GM12872 (cell line): ENCODE data around the gene DCAF10.

Experiments
- TF ChIP-seq, protein P1 (sequence below): IDR thresholded peaks from 3 replicates; pipeline ENCODE4 v1.5.1; 2011; ENCODE audit warnings: low read depth, mild to moderate bottlenecking, low read length, moderate library complexity; ENCODE audit not compliant: insufficient read depth

DCAF10 gene

DNA sequence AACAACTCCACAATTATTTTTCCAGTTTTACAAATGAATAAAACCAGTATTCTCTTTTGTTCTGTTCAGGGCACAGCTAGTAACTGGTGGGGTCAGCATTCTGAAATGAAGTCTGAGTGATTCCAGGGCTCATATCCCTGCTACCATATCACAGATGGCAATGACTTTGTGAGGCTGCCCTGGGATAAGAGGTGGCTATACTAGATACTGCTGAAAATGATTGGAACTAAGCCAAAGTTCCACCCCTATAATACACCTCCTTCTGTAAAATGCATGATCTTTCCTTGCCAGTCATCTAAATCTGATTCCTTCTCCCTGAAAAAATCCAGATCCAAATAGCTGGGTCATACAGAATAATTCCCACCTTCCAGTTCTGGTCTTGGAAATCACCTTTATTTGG lies 88.9 kb downstream of the DCAF10 start:
- TF ChIP-seq, protein P1, sequence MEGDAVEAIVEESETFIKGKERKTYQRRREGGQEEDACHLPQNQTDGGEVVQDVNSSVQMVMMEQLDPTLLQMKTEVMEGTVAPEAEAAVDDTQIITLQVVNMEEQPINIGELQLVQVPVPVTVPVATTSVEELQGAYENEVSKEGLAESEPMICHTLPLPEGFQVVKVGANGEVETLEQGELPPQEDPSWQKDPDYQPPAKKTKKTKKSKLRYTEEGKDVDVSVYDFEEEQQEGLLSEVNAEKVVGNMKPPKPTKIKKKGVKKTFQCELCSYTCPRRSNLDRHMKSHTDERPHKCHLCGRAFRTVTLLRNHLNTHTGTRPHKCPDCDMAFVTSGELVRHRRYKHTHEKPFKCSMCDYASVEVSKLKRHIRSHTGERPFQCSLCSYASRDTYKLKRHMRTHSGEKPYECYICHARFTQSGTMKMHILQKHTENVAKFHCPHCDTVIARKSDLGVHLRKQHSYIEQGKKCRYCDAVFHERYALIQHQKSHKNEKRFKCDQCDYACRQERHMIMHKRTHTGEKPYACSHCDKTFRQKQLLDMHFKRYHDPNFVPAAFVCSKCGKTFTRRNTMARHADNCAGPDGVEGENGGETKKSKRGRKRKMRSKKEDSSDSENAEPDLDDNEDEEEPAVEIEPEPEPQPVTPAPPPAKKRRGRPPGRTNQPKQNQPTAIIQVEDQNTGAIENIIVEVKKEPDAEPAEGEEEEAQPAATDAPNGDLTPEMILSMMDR = no peak

DNA sequence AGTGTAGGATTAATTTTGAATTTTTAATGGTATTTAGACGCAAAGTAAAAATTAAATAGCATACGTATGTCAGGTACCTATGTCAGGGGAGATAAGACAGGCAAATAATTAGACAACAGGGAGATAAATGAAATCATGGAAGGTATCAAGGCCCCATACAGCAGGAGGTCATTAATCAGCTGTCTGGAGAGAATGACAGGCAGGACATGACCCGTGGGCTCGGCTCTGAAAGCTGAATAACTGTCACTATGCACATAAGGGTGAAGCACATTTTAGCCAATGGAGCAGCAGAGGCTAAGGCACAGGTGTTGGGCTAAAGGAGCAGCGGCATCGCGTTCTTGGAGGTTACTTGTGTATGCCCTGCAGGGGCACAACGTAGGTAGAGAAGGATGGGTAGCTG lies 91.5 kb downstream of the DCAF10 start:
- TF ChIP-seq, protein P1 = no peak

DNA sequence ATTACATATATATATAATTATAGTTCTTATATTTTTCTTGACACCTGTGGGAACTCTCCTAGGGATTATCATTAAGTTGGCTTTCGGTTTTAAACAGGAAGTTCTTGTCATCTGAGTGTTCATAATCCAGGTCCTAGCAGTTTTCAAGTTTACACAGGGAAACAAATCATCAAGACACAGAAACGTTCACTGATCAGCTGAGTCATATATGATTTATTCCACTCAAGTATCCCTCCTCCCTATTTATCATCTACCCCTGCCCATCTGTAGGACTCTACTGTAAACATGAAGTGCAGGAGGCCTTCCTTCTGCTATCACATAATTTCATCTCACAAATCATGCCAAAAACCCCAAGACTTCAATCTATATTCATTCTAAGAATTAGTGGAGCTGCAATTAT lies 97.1 kb downstream of the DCAF10 start:
- TF ChIP-seq, protein P1 = no peak

DNA sequence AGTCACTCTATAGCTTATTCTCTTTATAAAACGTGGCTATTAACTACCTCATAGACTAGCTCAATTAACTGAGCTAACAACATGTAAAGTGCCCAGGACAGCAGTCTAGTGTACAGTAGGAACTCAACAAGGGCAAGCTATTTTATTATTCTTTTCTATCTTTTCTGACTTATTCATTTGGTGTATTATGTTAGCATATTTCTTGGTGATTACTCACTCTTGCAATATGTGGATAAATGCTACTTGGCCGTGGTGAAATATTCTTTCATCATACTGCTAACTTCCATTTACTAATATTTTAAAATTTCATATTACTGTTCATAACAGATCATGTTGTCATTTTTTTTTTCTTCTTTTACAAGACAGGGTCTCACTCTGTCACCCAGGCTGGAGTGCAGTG lies 98.4 kb downstream of the DCAF10 start:
- TF ChIP-seq, protein P1 = no peak

DNA sequence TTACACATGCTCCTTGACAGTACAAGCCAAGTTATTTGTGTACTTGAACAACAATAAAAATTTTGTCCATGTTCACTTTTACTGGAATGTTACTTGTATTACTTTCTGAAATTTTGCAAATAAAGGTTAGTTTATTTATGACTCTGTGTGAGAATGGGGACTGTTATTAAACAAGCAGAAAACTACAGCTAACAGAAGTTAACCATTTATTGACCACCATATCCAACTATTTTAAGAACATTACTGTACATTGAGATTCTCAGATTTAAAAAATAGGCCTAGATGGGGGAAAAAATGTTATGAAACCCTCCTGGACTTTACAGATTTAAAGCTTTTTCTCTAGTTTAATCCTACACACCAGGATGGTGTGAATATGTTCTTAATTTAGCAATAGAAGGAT lies 101.5 kb downstream of the DCAF10 start:
- TF ChIP-seq, protein P1 = no peak

DNA sequence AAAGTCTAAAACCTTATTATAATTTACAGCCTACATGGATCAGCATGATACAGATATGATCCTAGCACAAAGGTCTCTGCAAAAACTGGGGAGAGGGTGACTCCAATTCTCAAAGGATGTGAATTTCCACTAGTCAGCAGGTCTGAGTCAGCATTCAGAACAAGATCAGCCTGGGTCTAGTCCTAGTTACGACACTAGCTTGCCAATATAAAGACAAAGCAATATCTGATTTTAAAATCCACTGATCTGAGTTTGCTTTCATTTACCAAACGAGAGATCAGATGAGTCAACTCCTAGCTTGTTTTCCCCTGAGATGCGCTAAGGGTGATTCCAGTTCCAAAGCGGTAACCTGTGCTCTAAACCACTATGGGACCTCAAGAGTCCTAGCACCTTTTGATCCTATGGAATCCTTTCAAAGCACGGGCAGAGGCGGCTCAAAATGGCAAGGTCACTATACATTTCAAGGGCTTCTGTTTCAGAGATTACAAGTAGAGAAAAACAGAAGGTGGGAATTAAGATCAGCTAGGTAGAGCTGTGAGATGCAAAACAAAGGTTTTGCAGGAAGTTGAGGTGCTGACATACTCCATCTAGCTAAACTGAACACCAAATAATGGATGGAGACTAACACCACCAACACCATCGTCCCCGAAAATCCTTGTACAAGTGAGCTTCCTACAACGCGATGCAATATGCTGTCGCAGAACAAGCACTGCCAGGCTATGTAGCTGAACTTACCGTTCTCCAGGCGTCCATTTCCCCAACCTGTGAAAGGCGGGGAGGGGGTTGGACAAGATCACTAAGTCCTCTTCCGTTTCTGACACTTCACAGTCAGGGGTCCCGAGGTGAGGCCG lies 102.4 kb downstream of the DCAF10 start:
- TF ChIP-seq, protein P1 = no peak

DNA sequence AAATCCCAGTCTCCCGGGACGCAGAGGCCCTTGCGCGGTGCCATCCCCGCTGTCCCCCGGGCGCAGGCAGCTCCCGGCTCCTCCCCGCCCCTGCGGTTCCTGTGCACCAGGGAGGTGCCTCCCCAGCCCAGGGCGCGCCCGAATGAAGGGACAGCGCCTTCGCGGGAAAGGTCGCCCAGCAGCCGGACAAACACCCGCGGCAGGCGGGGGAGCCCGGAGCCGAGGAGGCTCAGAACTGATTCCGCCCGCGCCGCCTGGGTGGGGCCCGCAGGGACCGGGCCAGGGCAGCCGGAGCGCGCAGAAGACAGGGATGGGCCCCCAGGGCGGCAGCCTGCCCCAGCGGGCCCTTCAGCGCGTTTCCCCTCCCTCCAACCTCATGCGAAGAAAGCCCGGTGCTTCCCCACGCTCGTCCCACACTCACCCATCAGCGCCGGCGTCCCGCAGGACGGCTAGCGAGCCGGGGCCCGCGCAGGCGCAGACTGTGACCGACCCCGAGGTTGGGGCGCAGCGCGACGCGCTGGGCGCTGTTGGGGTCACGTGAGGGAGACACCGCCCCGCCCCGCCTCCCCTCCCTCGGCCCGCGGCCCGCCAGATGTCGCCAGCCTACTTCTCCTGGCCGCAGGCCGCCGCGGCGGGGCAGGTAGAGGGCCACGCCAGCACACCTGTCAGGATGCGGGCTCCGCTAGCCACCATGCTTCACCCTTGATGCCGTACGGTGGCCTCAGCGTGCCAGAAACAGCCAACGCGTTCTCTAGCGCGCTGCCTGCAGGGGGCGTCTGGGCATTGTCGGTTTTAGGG lies 103.2 kb downstream of the DCAF10 start, which contains the start of gene SLC25A51:
Gene SLC25A51, minus strand, starts transcription at position 481 of the 798 bp plus-strand sequence. CDS start 15,577 bp downstream, outside the sequence.
- TF ChIP-seq, protein P1 = peak; percentile 97
